Renal pelvis (tissue), 3 donors: Measurements from ENCODE around the gene SON. TPM values are rescaled to one million over a fixed set of nuclear protein-coding genes. Genes with fewer than 3 reads are reported as not detected.

Source experiments
- polyA plus RNA-seq, 3 donors: library from polyadenylated mRNA; unstranded; fragments of 120-200 nt; gene quantifications; one replicate each; pipeline ENCODE4 v1.2.1, GENCODE V29; 2013; ENCODE audit not compliant: insufficient read length in 3 of 3

The SON gene
- polyA plus RNA-seq, 3 donors: 306 to 376 (median 359) TPM

Other genes starting within 250 kb of the SON start
- gene IFNAR1, start 218.1 kb upstream of the SON start, polyA plus RNA-seq: 10 to 100 TPM; 28.9 to 38.3 (median 36.5) TPM
- gene IFNGR2, start 139.6 kb upstream of the SON start, polyA plus RNA-seq: 10 to 100 TPM; 78.6 to 83.0 (median 81.3) TPM
- gene TMEM50B, start 63.1 kb upstream of the SON start, polyA plus RNA-seq: 10 to 100 TPM; 45.8 to 94.5 (median 53.6) TPM
- gene DNAJC28, start 51.3 kb upstream of the SON start, polyA plus RNA-seq: 1 to 10 TPM; 4.6 to 7.2 (median 4.9) TPM
- gene GART, start 921 bp upstream of the SON start, polyA plus RNA-seq: 10 to 100 TPM; 64.6 to 83.2 (median 83.0) TPM
- gene DONSON, start 45.6 kb downstream of the SON start, polyA plus RNA-seq: 10 to 100 TPM; 32.0 to 41.4 (median 40.2) TPM
- gene CRYZL1, start 98.7 kb downstream of the SON start, polyA plus RNA-seq: 10 to 100 TPM; 56.3 to 73.7 (median 67.9) TPM
- 10 to 100 TPM; 41.7 to 57.8 (median 52.6) TPM for gene ITSN1, start 99.5 kb downstream of the SON start, polyA plus RNA-seq